Amygdala (tissue), 56 donors: ENCODE measurements around the gene FAM221B.

Source experiments
- DNase-seq, 56 donors: peaks; one replicate each; lab custom pipeline; 2025; lab: John Stamatoyannopoulos, UW

FAM221B gene

GRCh38 chr9:35793461-35793860 is 35.1 kb downstream of the FAM221B start:
- no peak for DNase-seq

- DNase-seq = no peak
These were observed 35.7 kb downstream of the FAM221B start for GRCh38 chr9:35792826-35793225.

- DNase-seq = no peak
These were observed 36.3 kb downstream of the FAM221B start for GRCh38 chr9:35792024-35792813.

- peak in 9 of 56 donors; percentile 12 to 61 (median 17) for DNase-seq
These were observed 37.1 kb downstream of the FAM221B start, which contains the start of gene NPR2 for GRCh38 chr9:35791297-35791921. TSS of gene NPR2 (plus strand) at chr9:35791591. CDS start at chr9:35792409, 818 bp downstream.

GRCh38 chr9:35790385-35791296 is 37.9 kb downstream of the FAM221B start:
- peak in 44 of 56 donors; percentile 16 to 76 (median 42) for DNase-seq

GRCh38 chr9:35790025-35790384 is 38.5 kb downstream of the FAM221B start:
- no peak for DNase-seq

GRCh38 chr9:35789541-35789940 is 39.0 kb downstream of the FAM221B start:
- DNase-seq = no peak

GRCh38 chr9:35783418-35783817 is 45.1 kb downstream of the FAM221B start:
- no peak for DNase-seq

GRCh38 chr9:35781066-35781465 is 47.5 kb downstream of the FAM221B start:
- no peak for DNase-seq

- no peak for DNase-seq
These were observed 50.0 kb downstream of the FAM221B start for GRCh38 chr9:35778496-35778895.

- no peak for DNase-seq
These were observed 52.5 kb downstream of the FAM221B start for GRCh38 chr9:35776018-35776417.

GRCh38 chr9:35774907-35775635 is 53.5 kb downstream of the FAM221B start:
- DNase-seq = peak in 4 of 56 donors; percentile 5 to 48 (median 21)

GRCh38 chr9:35771943-35772342 is 56.6 kb downstream of the FAM221B start:
- no peak for DNase-seq

- DNase-seq = peak in 1 of 56 donors; percentile 39
These were observed 57.0 kb downstream of the FAM221B start for GRCh38 chr9:35771534-35771933.

- DNase-seq = peak in 1 of 56 donors; percentile 9
These were observed 57.5 kb downstream of the FAM221B start for GRCh38 chr9:35771075-35771433.

GRCh38 chr9:35769763-35770162 is 58.8 kb downstream of the FAM221B start:
- DNase-seq = no peak

- DNase-seq = no peak
These were observed 61.1 kb downstream of the FAM221B start for GRCh38 chr9:35767458-35767857.

- no peak for DNase-seq
These were observed 61.5 kb downstream of the FAM221B start for GRCh38 chr9:35766997-35767396.
